ENCODE measurements around the gene ADD3.

Gene ADD3

GRCh38 chr10:110002801-110003523, 4.8 kb upstream of the ADD3 start:
- no peak for DNase-seq (ENCODE audit: low spot score)

DNA sequence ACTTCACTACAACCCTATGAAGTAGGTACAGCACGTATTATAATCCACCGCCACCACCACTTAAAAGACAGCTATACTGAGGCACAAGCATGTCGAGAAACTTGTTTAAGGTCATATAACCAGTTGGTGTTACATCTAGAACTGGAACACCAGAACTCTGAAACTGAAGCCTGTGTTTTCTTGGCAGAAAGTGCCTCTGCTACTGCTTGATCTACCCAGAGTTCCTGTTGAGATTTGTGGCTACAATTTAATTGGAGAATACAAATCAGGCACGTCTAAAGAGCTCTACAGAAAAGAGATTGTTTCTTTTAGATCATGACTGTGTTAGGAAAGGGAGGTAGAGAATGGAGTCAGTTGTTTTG, 4.3 kb upstream of the ADD3 start:
- peak; percentile 37 for DNase-seq (ENCODE audit: low spot score)

DNA sequence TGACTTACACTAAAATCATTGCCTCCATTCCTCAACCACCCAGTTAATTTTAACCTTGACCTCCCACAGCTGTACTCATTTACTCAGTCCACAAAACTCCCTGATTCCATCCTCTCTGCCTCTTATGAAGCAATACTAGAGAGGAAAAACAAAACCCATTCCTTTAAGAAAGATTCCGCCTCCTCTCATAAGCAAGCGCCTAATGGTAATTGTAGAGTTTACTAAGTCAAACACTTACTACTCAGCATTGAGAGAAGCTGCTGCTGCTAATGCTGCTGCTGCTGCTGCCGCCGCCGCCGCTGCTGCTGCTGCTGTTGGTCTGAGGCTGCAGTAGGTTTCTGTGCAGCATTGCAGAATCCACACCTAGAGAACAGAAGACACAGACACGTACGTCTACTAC, 2.1 kb upstream of the ADD3 start:
- DNase-seq (ENCODE audit: low spot score): peak; percentile 74

- peak; percentile 68 for DNase-seq (ENCODE audit: low spot score)
These were observed 1.2 kb upstream of the ADD3 start for GRCh38 chr10:110006358-110007160.

GRCh38 chr10:110007161-110007700, 553 bp upstream of the ADD3 start:
- no peak for DNase-seq (ENCODE audit: low spot score)

- DNase-seq (ENCODE audit: low spot score): no peak
These were observed 945 bp downstream of the ADD3 start for GRCh38 chr10:110008518-110009339.

- DNase-seq (ENCODE audit: low spot score): no peak
These were observed 2.1 kb downstream of the ADD3 start for GRCh38 chr10:110009736-110010475.

GRCh38 chr10:110010486-110011378, 2.9 kb downstream of the ADD3 start:
- no peak for DNase-seq (ENCODE audit: low spot score)

- DNase-seq (ENCODE audit: low spot score): no peak
These were observed 3.9 kb downstream of the ADD3 start for GRCh38 chr10:110011681-110012080.

DNA sequence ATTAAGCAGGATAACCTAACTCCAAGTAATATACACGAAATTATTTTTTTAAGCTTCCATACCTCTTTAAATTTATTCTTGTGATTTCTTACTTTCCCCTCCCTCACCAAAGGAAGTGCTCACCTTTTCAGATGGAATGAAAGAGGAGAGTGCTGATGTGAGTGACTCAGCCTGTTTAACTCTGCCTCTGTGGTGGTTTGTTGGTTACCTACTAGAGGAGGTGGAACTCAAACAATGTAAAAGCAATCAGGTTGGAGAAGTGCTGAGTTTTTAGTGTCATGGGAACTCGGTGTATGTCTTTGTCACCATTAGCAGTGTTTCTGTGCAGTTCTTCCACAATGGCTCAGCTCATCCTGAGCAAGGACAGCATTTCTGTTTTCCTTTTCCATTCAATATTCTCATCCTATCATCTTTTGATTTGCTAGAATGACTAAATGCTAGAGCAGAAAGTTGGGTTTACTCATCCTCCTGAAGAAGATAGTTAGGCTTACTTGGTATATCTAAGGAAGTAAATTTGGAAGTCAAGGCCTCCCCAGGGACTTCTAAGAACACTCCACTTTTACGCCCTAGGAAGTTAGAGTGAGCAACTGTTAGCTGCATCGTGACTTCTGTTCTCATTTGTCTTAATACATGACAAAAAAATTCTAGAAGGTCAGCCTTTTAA, 6.0 kb downstream of the ADD3 start:
- DNase-seq (ENCODE audit: low spot score): no peak

DNA sequence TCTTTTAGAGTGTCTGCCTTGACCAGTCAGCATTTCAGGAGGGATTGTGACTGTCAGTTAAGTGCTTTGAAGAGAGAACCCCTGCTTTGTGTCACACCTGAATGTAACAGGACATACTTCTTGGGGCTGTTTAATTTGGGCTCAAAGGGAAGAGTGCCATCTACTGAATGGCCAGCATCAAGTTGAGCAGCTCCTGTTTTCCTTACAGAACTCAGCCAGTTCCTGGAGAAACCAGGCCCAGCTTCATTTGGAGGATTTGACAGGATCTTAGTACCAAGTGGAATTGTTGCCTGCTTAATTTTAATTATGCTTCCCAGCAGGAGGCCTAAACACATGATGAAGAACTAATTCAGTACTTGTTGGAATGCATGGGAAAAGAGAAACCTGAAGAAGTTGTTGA, 8.3 kb downstream of the ADD3 start:
- DNase-seq (ENCODE audit: low spot score): peak; percentile 61

DNA sequence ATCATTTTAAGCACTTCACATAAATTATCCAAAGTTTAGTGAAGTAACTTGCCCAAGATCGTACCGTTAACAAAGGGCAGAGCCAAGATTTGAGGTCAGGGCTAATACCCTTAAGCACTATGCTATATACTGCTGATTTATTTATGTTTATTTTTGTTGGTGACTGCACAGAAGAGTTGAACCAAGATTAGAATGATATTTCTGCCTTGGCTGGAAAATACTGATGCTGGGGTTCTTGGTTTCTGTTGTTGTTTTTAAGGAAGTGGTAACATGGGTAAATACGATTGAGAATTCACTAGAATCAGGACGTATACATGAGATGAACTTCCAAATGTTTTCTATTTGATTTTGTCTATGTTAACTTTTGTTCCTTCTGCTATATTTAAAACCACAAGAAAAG, 9.3 kb downstream of the ADD3 start:
- DNase-seq (ENCODE audit: low spot score): no peak

DNA sequence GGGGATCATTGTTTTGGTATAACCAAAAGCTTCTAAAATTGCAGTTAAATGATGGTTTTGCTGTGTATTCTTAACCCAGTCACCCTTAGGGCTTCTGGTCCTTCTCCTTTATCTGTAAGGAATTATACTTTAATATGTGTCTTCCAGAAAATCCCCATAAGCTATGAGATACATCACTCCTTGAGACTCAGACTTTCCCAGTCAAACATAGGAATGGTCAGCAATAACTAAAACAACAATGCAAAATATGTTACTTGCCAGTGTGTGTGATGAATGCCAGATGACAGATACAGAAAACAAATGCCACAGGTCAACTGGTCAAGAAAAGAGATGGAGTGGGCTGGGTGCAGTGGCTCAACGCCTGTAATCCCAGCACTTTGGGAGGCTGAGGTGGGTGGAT, 10.1 kb downstream of the ADD3 start:
- no peak for DNase-seq (ENCODE audit: low spot score)

DNA sequence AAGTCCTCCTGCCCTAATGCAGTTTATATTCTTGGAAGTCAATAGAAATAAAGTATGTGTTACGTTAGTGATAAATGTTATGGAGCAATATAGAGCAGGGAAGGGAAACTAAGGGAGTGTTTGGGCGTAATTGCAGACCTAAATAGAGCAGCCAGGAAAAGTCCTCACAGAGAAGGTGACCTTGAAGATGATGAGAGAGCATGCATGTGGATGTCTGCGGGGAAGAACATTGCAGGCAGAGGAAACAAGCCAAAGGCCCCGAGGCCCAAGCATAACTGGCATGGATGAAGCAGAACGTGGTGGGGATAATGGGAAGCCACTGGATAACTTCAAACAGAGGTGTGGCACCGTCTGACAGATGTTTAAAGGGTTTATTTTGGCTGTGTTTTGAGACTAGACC, 12.5 kb downstream of the ADD3 start:
- no peak for DNase-seq (ENCODE audit: low spot score)

DNA sequence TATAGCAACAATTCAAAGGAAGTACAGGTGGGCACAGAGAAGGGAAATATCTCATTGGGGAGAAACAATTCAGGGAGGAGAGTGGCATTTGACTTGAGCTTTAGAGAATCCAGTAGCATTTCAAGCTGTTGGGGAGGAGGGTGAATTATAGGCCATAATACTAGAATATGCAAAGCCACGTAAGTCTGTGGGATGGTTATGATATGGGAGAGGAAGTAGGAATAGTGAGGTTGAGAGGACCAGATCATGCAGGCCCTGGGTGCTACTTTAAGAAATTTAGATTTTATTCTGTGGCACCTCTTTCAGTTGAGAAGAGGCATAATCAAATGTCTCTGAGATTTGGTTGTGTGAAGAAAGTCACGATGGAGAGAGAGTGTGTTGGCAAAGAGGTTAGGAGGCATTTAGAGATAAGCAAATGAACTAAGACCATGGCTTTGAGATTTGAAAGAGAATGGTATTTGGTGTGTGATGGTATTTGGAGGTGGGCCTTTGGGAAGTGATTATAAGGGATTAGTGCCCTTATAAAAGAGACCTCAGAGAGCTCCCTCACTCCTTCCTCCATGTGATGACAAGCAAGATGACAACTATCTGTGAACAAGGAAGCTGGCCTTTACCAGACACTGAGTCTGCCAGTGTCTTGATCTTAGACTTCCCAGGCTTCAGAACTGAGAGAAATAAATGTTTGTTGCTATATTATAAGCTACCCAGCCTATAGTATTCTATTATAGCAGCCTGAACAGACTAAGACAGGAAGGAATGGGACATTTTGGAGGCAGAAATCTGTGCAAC, 15.1 kb downstream of the ADD3 start:
- no peak for DNase-seq (ENCODE audit: low spot score)

GRCh38 chr10:110023785-110024465, 16.1 kb downstream of the ADD3 start:
- no peak for DNase-seq (ENCODE audit: low spot score)

GRCh38 chr10:110029450-110029849, 21.7 kb downstream of the ADD3 start:
- DNase-seq (ENCODE audit: low spot score): no peak

DNA sequence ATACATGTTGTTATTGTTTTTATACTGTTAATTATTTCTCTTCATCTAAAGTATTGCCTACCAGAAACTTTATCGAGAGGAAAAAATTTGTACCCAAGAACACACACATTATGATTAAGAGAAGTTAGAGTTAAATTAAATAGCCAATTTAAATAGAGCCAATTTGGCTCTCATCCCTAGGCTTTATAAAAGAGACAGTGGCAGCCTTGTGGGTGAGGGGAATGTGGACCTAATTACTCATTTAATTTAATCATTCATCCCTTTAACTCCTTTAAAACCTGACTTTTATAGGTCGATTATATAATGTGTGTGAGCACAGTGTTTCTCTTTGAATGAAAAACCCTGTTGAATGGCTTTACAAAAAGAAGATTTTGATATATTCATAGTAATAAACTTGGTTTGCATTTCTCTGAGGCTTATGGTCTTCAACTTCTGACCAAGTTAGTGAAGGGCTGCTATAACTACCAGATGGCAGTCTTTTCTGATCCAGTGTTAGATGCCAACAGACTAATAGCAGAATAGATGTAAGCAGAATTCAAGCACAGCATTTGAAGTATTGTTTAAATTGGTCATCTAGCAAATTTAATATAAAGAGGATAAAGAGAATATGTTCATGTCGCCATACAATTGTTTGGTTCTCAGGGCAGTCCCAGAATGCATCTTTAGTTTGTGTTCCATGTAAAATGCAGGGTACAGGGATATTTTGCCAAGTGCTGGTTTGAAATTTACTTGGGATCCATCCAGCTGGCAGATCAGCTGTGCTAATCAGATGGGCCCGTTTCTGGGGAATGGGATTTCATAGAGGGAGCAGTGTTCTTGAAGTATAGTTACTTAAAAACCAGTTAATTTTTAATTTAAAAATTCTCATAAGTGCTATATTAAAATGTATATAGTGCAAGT, 25.3 kb downstream of the ADD3 start:
- DNase-seq (ENCODE audit: low spot score): peak; percentile 73

Measured in putamen (tissue), 1 donor.